ENCODE measurements around the gene CHRD.

CHRD gene

DNA sequence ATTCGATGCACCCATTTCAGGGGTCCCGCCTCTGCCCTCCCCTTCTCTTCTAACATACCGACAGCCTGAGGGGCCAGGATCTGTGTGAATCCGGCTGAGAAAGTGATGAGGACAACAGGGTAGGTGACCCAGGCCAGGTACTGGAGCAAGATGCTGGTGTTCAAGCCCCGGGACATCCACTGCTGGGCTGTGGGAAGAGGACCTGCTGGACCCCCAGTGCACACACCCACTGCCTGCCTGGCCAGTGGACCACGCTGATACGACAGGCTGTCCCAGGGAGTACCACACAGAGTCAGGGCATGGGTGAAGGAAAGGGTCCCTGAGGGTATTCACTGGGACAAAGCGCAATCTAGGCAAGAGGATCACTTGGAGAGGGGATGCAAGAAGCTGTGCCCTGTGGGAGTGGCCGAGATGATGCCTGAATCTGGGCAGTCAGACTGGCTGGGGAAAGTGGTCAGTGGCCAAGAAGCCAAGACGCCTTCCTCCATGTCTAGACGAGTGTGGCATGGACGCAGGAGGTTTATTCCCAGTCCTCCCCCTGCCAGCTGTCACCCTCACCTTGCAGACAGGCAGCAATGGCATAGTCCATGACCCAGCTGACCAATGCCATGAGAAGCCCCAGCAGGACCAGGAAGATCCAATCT, 21.6 kb upstream of the CHRD start:
- H3K9me3 ChIP-seq (ENCODE audit: control insufficient read depth, low read length): no peaks in the 10 kb centered on the region
- peaks cover 19% of the 10 kb centered on the region for H3K4me1 ChIP-seq (ENCODE audit: control insufficient read depth, insufficient read depth, low read depth, low read length)
- no peak overlapping the region for H2AK5ac ChIP-seq (ENCODE audit: low read length, severe bottlenecking)
- no peak overlapping the region for H3K18ac ChIP-seq (ENCODE audit: low read depth in 1 of 2, low read length in 2 of 2)
- H3K4me3 ChIP-seq (ENCODE audit: insufficient read depth in 1 of 2, low read depth in 1 of 2, low read length in 2 of 2): no peak overlapping the region
- no peak overlapping the region for H2BK5ac ChIP-seq (ENCODE audit: low read depth, low read length, poor library complexity, severe bottlenecking)
- no peak overlapping the region for H2AFZ ChIP-seq (ENCODE audit: low read depth, low read length)
- no peak overlapping the region for H3K27ac ChIP-seq (ENCODE audit: low read length, poor library complexity, severe bottlenecking)
- DNase-seq: no peak
- H3K4me2 ChIP-seq (ENCODE audit: low read length, poor library complexity, severe bottlenecking): no peak overlapping the region
- H2BK15ac ChIP-seq (ENCODE audit: low read depth, poor library complexity, severe bottlenecking): no peak overlapping the region
- no peak overlapping the region for H3K4ac ChIP-seq (ENCODE audit: low read depth in 1 of 2, low read length in 2 of 2)
- H4K91ac ChIP-seq (ENCODE audit: low read length): no peak overlapping the region
- no peak overlapping the region for H4K8ac ChIP-seq (ENCODE audit: low read length)
- WGBS: 91% methylated on average over 10 of the region's 12 CpGs
- no peaks in the 10 kb centered on the region for H3K27me3 ChIP-seq (ENCODE audit: control insufficient read depth in 1 of 2, insufficient read depth in 1 of 2, low read length in 2 of 2)
- H3K14ac ChIP-seq (ENCODE audit: low read length in 2 of 2): no peak overlapping the region
- H3K36me3 ChIP-seq (ENCODE audit: control insufficient read depth in 1 of 2, insufficient read depth in 2 of 2, low read depth in 1 of 2, low read length in 2 of 2): peaks cover 28 to 50% of the 10 kb centered on the region in 2 experiments
- H3K9ac ChIP-seq (ENCODE audit: low read length): no peak overlapping the region
- H2BK120ac ChIP-seq (ENCODE audit: low read depth, low read length): no peak overlapping the region
- H2BK12ac ChIP-seq (ENCODE audit: low read length in 2 of 2): no peak overlapping the region
- peaks cover 18% of the 10 kb centered on the region for H3K79me1 ChIP-seq (replicated peaks; ENCODE audit: low read length, poor library complexity, severe bottlenecking)
- H3K23ac ChIP-seq (ENCODE audit: low read length in 2 of 2): no peak overlapping the region

DNA sequence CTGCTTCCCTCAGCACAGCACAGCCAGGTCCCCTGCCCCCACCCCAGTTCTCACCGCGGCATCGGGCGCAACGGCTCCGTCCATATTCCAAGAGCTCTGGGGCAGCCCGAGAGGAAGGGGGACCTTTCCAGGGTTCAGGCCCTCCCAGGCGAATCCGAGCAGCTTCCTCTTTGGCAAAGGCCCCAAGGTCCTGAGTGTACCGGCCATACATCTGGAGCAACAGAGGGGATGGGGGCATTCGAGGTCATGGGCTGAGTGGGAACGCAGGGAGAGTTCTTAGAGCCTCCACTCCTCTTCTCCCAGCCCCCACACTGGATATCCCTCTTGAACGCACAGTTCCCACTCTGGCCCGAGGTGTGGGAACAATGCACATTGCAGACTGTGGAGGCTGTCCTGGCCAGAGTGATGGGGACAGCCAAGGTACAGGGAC, 20.9 kb upstream of the CHRD start:
- no peaks in the 10 kb centered on the region for H3K9me3 ChIP-seq (ENCODE audit: control insufficient read depth, low read length)
- no peak overlapping the region for H2BK5ac ChIP-seq (ENCODE audit: low read depth, low read length, poor library complexity, severe bottlenecking)
- H3K4me2 ChIP-seq (ENCODE audit: low read length, poor library complexity, severe bottlenecking): no peak overlapping the region
- H2AFZ ChIP-seq (ENCODE audit: low read depth, low read length): no peak overlapping the region
- no peak overlapping the region for H4K91ac ChIP-seq (ENCODE audit: low read length)
- H4K8ac ChIP-seq (ENCODE audit: low read length): no peak overlapping the region
- H3K36me3 ChIP-seq (ENCODE audit: control insufficient read depth in 1 of 2, insufficient read depth in 2 of 2, low read depth in 1 of 2, low read length in 2 of 2): peaks cover 28 to 43% of the 10 kb centered on the region in 2 experiments
- peaks cover 18% of the 10 kb centered on the region for H3K79me1 ChIP-seq (replicated peaks; ENCODE audit: low read length, poor library complexity, severe bottlenecking)
- H3K4me3 ChIP-seq (ENCODE audit: insufficient read depth in 1 of 2, low read depth in 1 of 2, low read length in 2 of 2): no peak overlapping the region
- H3K27ac ChIP-seq (ENCODE audit: low read length, poor library complexity, severe bottlenecking): no peak overlapping the region
- no peak overlapping the region for H3K4ac ChIP-seq (ENCODE audit: low read depth in 1 of 2, low read length in 2 of 2)
- no peak overlapping the region for H2BK12ac ChIP-seq (ENCODE audit: low read length in 2 of 2)
- peak overlapping the region; percentile 26 for H2BK15ac ChIP-seq (ENCODE audit: low read depth, poor library complexity, severe bottlenecking)
- H3K18ac ChIP-seq (ENCODE audit: low read depth in 1 of 2, low read length in 2 of 2): no peak overlapping the region
- 86% methylated on average over 13 of the region's 14 CpGs for WGBS
- DNase-seq: no peak
- no peak overlapping the region for H3K14ac ChIP-seq (ENCODE audit: low read length in 2 of 2)
- no peaks in the 10 kb centered on the region for H3K27me3 ChIP-seq (ENCODE audit: control insufficient read depth in 1 of 2, insufficient read depth in 1 of 2, low read length in 2 of 2)
- no peak overlapping the region for H3K23ac ChIP-seq (ENCODE audit: low read length in 2 of 2)
- no peak overlapping the region for H3K9ac ChIP-seq (ENCODE audit: low read length)
- H3K4me1 ChIP-seq (ENCODE audit: control insufficient read depth, insufficient read depth, low read depth, low read length): peaks cover 21% of the 10 kb centered on the region
- H2AK5ac ChIP-seq (ENCODE audit: low read length, severe bottlenecking): no peak overlapping the region
- no peak overlapping the region for H2BK120ac ChIP-seq (ENCODE audit: low read depth, low read length)

DNA sequence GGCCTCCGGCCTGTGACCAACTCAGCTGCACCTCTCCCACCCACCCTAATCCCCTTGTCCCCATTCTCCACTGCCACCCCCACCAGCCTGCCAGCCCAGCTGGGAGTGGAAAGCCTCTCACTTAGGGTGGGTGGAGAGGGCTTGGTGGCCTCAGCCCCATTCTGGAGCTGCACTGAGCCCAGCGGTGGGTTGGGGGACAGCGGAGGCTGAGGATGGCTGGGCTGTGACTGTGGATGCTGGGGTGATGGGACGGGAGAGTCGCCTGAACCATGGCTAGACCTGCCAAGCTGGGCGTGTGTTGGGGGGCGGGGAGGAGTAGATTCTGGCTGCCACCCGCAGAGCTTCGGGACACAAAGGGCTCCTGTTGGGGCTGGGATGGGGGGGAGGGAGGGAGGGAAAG, 20.2 kb upstream of the CHRD start:
- no peaks in the 10 kb centered on the region for H3K27me3 ChIP-seq (ENCODE audit: control insufficient read depth in 1 of 2, insufficient read depth in 1 of 2, low read length in 2 of 2)

DNA sequence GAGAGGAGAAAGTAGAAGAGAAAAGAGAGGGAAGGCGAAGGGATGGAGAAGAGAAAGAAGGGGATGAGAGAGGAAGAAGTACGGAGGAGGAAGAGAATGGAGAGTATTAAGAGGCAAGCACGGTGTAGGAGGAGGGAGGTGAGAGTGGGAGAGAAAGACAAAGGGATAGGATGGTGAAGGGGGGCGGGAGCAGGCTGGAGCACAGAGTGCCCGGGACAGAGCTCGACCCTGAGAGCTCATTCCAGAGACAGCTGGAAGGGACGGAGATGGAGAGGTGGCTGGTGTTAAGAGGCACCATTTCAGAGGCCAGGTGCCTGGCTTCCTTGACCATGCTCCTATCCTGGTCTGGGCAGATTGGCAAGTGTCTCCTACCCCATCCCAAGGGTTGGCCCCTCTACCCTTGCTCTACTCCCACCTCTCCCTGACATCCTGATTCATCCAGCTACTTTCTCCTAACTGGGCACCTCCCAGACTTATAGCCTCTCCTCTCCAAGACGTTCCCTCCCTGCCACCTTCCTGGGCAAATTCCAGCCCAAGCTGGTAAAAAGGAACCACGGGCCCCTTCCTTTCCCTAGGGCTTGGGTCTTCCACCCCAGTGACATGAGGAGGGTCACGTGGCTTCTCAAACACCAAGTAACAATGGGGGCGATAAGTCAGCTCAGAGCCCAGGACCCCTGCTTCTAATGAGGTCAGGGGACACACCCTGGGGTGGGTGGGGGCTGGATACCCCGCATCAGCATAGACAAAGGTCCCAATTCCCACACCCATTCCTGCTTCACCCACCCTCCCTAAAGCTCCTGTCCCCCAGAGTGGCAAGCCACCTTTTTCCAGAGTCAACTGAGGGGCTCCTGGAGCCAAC, 19.6 kb upstream of the CHRD start:
- Histone ChIP-seq H2BK15ac (ENCODE audit: low read depth, poor library complexity, severe bottlenecking) (no peak overlapping the region), H2BK120ac (ENCODE audit: low read depth, low read length) (no peak overlapping the region), H3K27me3 (ENCODE audit: control insufficient read depth in 1 of 2, insufficient read depth in 1 of 2, low read length in 2 of 2) (no peaks in the 10 kb centered on the region), H4K8ac (ENCODE audit: low read length) (no peak overlapping the region), H2AFZ (ENCODE audit: low read depth, low read length) (no peak overlapping the region), H3K4me1 (ENCODE audit: control insufficient read depth, insufficient read depth, low read depth, low read length) (peaks cover 23% of the 10 kb centered on the region), H3K9ac (ENCODE audit: low read length) (peak overlapping the region; percentile 100), H3K36me3 (ENCODE audit: control insufficient read depth in 1 of 2, insufficient read depth in 2 of 2, low read depth in 1 of 2, low read length in 2 of 2) (peaks cover 32% of the 10 kb centered on the region in 2 experiments), H3K18ac (ENCODE audit: low read depth in 1 of 2, low read length in 2 of 2) (no peak overlapping the region), H3K14ac (ENCODE audit: low read length in 2 of 2) (no peak overlapping the region), H3K27ac (ENCODE audit: low read length, poor library complexity, severe bottlenecking) (no peak overlapping the region), H3K4ac (ENCODE audit: low read depth in 1 of 2, low read length in 2 of 2) (peak overlapping the region in 1 of 2 experiments; percentile 9), H3K4me3 (ENCODE audit: insufficient read depth in 1 of 2, low read depth in 1 of 2, low read length in 2 of 2) (peak overlapping the region in 1 of 2 experiments; percentile 86), H3K79me1 (replicated peaks; ENCODE audit: low read length, poor library complexity, severe bottlenecking) (peaks cover 22% of the 10 kb centered on the region), H3K9me3 (ENCODE audit: control insufficient read depth, low read length) (no peaks in the 10 kb centered on the region), H3K23ac (ENCODE audit: low read length in 2 of 2) (no peak overlapping the region), H3K4me2 (ENCODE audit: low read length, poor library complexity, severe bottlenecking) (peak overlapping the region; percentile 98), H4K91ac (ENCODE audit: low read length) (no peak overlapping the region), H2BK5ac (ENCODE audit: low read depth, low read length, poor library complexity, severe bottlenecking) (no peak overlapping the region), H2BK12ac (ENCODE audit: low read length in 2 of 2) (no peak overlapping the region), H2AK5ac (ENCODE audit: low read length, severe bottlenecking) (no peak overlapping the region)
- 69% methylated on average over 11 of the region's 12 CpGs for WGBS
- no peak for DNase-seq

More for the DNA sequence above, 20.2 kb upstream of the CHRD start:
- Histone ChIP-seq H2BK12ac (ENCODE audit: low read length in 2 of 2) (no peak overlapping the region), H3K36me3 (ENCODE audit: control insufficient read depth in 1 of 2, insufficient read depth in 2 of 2, low read depth in 1 of 2, low read length in 2 of 2) (peaks cover 30 to 38% of the 10 kb centered on the region in 2 experiments), H2BK5ac (ENCODE audit: low read depth, low read length, poor library complexity, severe bottlenecking) (no peak overlapping the region), H3K4ac (ENCODE audit: low read depth in 1 of 2, low read length in 2 of 2) (peak overlapping the region in 1 of 2 experiments; percentile 2), H2AFZ (ENCODE audit: low read depth, low read length) (no peak overlapping the region), H4K8ac (ENCODE audit: low read length) (no peak overlapping the region), H3K4me2 (ENCODE audit: low read length, poor library complexity, severe bottlenecking) (no peak overlapping the region), H3K9ac (ENCODE audit: low read length) (no peak overlapping the region), H3K18ac (ENCODE audit: low read depth in 1 of 2, low read length in 2 of 2) (no peak overlapping the region), H4K91ac (ENCODE audit: low read length) (no peak overlapping the region), H3K9me3 (ENCODE audit: control insufficient read depth, low read length) (no peaks in the 10 kb centered on the region), H3K23ac (ENCODE audit: low read length in 2 of 2) (no peak overlapping the region), H3K27ac (ENCODE audit: low read length, poor library complexity, severe bottlenecking) (no peak overlapping the region), H3K4me1 (ENCODE audit: control insufficient read depth, insufficient read depth, low read depth, low read length) (peaks cover 23% of the 10 kb centered on the region), H2BK15ac (ENCODE audit: low read depth, poor library complexity, severe bottlenecking) (no peak overlapping the region), H3K79me1 (replicated peaks; ENCODE audit: low read length, poor library complexity, severe bottlenecking) (peaks cover 18% of the 10 kb centered on the region), H3K14ac (ENCODE audit: low read length in 2 of 2) (no peak overlapping the region), H3K4me3 (ENCODE audit: insufficient read depth in 1 of 2, low read depth in 1 of 2, low read length in 2 of 2) (no peak overlapping the region), H2BK120ac (ENCODE audit: low read depth, low read length) (no peak overlapping the region), H2AK5ac (ENCODE audit: low read length, severe bottlenecking) (no peak overlapping the region)
- WGBS: 74% methylated on average over 8 of the region's 9 CpGs
- DNase-seq: no peak

Measured in mesenchymal stem cell (in vitro differentiated cells and primary cell).